GM18499 (cell line): ENCODE data around the gene WNT16.
"Not testable (repeated sequence)": the region's sequence is repeated elsewhere in the genome, so short reads cannot be mapped to it uniquely, and the experiment has no call there.

Source experiments
- ATAC-seq: cut with Tn5 transposase; IDR thresholded peaks from one replicate; pipeline ENCODE4 v1.9.1; 2021; ENCODE audit warnings: moderate number of reproducible peaks; ENCODE audit not compliant: insufficient read depth, unreplicated experiment

Gene WNT16, protein sequence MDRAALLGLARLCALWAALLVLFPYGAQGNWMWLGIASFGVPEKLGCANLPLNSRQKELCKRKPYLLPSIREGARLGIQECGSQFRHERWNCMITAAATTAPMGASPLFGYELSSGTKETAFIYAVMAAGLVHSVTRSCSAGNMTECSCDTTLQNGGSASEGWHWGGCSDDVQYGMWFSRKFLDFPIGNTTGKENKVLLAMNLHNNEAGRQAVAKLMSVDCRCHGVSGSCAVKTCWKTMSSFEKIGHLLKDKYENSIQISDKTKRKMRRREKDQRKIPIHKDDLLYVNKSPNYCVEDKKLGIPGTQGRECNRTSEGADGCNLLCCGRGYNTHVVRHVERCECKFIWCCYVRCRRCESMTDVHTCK

DNA sequence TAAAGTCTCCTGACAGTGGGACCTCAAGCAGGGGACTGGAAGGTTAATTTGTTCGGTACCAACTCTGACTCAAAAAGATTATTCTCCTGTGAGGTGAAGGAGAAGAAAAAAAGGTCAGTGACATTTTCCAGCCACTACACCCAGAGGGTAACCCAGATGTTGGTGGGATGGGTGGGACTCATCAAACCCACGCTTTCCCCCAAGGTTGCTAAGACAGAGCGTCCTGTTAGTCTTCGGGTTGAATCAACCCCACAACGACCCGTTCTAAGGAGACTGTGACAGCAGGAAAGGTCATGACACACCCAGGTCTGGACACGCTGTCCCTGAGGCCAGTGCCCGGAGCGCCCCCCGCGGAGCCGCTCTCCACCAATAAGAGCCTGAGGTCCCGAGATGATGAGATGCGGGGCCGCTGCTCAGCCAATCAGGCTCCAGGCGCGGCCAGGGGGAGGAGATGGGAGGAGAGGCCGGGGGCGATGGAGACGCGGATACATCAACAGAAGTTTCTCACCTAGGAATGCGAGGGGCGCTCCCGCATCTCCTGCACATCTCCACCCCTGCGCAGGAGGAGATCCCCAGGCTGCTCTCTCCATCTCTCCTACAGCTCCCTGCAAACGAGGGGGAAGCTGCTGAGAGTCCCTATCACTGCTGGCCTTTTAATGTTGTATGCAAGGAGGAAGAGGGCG is at the start of gene WNT16:
Gene WNT16, plus strand, starts transcription at position 493 of the 683 bp plus-strand sequence. CDS start 293 bp downstream, outside the sequence.
- ATAC-seq: no peak

GRCh38 chr7:121279060-121279620 is 49.7 kb upstream of the WNT16 start:
- ATAC-seq: no peak

- no peak for ATAC-seq
Measured at GRCh38 chr7:121279822-121280221, 49.0 kb upstream of the WNT16 start.

DNA sequence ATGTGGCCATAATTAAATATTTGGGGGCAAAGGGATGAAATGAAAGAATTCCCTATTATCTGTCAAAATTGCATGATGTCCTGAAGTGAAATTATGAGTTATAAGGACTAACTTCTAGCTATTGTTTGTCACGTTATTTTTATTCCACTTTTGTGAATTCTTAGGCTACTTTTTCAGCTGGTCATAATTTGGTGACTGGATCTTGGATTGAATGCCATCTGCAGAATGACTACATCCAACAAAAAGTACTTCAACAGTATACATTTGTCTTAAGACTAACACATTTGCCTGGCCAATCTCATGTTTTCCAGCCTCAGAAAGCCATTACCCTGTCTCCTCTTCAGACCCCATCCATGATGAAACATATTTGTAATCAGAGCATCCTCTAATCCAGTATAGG is 48.1 kb upstream of the WNT16 start:
- ATAC-seq: no peak

GRCh38 chr7:121282129-121282528 is 46.7 kb upstream of the WNT16 start:
- ATAC-seq: no peak

- ATAC-seq: no peak
Measured at GRCh38 chr7:121285066-121285667, 43.6 kb upstream of the WNT16 start.

- ATAC-seq: no peak
Measured at GRCh38 chr7:121286186-121286585, 42.6 kb upstream of the WNT16 start.

DNA sequence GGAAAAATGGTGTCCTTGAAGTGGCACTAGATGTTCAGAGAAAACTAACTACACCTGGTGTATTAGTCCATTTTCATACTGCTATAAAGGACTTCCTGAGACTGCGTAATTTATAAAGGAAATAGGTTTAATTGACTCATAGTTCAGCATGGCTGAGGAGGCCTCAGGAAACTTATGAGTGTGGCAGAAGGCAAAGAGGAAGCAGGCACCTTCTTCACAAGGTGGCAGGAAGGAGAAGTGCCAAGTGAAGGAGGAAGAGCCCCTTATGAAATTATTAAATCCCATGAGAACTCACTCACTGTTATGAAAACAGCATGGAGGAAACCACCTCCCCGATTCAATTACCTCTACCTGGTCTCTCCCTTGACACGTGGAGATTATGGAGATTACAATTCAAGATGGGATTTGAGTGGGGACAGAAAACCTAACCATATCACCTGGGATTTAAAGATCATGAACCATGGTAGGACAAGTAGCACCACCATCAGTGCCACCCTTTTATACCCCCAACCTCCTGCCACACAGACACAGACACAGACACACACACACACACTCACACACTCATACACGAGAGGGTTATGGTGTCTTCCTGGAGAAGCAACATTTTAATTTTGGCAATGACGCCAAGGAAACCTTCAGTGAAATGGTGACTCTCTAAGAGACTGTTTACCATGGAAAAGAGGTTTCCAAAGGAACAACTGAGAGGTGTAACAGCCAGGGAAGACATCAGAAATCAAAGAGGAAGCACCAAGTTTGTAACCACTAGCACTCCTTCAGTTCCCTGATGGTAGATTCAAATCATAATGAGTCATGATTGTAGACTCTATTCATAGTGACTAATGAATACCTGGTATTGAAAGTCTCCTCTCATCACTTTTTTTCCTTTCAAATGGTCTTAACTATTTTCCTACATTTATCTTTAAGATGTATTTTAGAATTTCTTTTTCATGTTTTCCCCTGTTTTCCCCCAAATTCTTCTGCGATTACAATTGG is 41.8 kb upstream of the WNT16 start:
- ATAC-seq: no peak

GRCh38 chr7:121288894-121289293 is 39.9 kb upstream of the WNT16 start:
- ATAC-seq: no peak

DNA sequence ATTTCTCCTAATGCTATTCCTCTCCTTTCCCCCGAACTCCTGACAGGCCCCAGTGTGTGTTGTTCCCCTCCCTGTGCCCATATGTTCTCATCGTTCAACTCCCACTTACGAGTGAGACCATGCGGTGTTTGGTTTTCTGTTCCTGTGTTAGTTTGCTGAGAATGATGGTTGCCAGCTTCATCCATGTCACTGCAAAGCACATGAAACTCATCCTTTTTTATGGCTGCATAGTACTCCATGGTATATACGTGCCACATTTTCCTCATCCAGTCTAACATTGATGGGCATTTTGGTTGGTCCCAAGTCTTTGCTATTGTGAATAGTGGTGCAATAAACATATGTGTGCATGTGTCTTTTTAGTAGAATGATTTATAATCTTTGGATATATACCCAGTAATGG is 38.9 kb upstream of the WNT16 start:
- ATAC-seq: not testable (repeated sequence)

- no peak for ATAC-seq
Measured at GRCh38 chr7:121294448-121294992, 34.3 kb upstream of the WNT16 start.

DNA sequence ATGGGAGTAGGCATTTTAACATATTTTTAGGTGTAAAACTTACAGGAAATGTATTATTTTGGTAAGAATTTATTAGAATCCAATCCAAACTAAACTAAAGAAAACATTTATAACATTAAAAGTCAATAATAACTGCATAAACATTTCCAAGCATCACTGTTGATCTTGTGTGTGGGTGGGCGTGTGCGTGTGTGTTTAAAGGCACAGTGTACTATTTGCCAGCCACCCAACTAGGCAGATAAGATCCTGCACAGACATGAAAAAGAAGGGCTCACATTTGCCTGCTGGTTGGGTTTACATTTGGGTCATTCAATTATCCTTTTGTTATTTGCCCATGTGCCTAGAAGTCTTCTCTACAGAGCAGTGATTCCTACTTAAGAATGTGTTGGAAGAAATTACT is 31.0 kb upstream of the WNT16 start:
- ATAC-seq: no peak

- ATAC-seq: no peak
Measured at GRCh38 chr7:121298831-121299239, 30.0 kb upstream of the WNT16 start.

DNA sequence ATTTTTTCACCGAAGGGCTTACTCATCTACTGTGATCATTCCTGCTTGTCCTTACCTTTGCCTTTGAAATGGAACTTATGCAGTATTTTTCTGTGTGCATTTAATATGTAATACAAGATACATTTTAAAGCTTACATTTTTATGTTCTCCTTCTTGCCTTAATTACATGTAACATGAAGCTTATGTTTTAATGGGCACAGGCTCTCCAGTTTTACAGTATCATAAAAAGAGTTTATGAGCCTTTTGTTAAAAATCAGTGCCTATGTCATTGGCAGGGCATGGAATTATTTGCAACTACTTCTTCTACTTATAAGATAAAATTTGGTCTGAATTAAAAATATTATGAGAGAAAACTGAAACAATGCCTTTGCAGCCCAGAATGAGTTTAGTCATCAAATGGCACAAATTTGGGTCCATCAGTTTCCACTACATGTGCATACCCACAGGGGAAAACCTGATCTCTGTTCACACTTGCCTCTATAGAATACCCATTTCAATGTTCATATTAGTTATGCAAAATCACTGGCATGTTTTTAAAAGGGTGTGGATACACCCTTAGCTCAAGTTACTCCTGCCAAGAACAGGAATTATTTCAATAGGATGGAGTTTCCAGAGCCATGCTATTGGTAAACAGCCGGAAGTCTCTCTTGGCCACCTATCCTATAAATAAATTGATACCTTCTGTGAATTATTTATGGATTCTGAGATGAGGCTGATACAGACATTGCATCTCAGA is 27.9 kb upstream of the WNT16 start:
- no peak for ATAC-seq

DNA sequence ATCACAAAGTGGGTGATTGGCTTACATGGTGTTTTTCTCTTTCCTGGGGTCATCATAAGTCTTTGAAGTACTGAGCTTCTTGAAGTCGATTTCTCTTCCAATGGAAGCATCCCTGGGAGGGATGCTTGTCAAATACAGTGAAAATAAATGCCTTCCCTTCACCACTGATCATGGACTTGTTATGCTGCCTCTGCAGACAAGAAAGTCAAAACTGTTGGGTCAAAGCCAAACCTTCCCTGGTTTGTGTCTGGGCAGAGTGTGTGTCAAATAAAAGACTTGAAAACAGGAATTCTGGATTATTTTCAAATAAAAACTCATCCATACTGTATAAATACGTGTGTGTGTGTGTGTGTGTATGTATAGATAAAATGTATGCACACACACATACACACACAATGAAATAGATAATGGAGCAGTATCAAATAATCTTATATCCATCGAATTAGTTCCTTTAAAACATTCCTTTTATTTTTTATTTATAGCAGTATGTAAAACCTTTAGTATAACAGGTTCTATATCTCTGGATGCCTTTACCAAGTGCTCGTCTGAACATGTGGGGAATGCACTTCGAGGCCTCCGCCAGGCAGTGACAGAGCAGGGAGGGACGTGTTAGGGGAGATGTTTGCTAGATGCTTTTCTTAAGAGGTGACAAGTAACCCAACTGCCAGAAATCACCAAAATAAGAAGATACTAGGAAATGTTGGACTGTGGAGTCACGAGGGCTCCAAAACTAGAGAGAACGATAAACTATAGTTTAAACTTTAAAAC is 27.2 kb upstream of the WNT16 start:
- ATAC-seq: no peak

DNA sequence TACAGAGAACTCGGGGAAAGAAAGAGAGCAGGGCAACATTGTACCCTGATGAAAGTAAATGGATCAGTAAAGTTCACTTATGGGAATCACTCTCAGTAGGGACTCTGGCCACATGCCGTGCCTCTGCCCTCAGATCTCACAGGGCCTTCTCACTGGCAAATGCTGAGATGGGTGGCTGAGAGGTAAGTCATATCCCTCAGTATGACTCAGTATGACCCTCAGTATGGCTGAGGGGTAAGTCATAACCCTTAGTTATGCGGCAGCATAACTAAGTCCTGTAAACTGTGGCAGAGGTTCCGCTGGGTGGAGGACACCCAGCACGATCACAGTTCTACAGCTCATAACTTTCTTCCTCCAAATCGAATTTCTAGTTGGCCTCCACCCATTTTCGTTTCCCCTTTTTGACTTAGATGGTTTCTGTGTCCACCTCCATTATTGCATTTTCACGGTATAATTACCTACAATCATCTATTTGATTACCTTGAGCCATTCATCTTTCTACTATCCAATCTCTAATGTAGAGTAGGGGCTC is 26.5 kb upstream of the WNT16 start:
- peak; percentile 97 for ATAC-seq

DNA sequence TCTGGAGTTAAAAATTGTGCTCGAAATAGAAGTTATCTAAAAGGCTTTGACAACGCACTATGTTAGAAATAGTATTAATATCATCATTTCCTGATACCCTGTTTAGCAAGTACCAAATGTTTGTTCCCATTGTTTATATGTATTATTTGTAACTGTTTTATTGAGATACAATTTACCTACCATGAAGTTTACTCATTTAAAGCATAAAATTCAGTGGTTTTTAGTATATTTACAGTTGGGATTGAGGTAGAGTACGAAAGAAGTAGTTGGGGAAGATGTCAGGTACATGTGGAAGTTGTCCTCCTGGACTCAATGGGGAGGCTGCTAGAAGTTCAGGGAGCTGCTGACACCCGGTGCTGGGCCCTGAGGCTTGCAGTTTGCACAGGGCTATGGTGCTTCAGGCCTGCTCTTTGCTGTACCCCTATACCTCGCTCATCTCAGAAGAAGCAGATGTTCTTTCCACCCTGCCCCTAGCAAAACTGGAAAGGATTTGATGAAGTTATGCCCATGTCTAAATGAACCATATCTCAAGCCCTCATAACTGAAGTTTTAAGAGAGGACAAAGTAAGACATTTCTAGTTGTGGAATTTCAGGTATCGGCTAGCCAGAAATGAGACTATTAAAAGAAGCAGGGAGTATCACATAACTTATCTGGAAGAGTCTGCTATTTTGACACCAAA is 25.2 kb upstream of the WNT16 start:
- ATAC-seq: no peak
